DMS 273 (cell line): Measurements from ENCODE around the gene CCDC88C.

Experiments
- DNase-seq: peaks from one replicate; lab custom pipeline; 2025; ENCODE audit not compliant: unreplicated experiment; lab: John Stamatoyannopoulos, UW

CCDC88C gene

DNA sequence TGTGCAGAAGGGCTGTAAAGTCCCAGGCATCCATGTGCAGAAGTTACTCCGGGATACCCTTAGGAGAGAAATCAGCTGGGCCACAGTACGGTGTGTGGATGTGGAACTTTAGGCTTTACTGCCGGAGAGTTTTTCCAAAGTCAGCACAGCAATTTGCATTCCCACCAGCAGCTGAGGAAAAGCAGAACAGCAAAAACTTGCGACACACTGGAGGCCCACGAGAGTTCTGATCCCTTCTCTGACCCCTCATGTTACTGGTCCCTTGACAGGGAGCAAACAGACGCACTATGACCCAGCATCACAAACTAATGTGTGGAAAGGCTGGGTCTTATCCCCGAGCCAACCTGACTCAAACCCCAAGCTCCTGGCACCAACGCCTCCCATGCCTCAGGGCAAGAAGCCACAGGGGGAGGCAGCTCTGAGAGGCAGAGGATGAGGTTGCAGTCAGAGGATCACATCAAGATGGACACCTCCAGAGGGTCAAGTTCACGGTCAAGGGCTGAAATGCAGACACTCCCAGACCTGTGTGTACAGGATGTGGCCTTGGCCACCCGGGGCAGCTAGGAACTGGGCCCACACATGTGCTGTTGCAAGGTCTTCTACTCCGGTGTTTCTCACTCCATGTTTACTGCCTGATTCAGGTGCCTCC, 38.6 kb downstream of the CCDC88C start:
- DNase-seq, result no peak

DNA sequence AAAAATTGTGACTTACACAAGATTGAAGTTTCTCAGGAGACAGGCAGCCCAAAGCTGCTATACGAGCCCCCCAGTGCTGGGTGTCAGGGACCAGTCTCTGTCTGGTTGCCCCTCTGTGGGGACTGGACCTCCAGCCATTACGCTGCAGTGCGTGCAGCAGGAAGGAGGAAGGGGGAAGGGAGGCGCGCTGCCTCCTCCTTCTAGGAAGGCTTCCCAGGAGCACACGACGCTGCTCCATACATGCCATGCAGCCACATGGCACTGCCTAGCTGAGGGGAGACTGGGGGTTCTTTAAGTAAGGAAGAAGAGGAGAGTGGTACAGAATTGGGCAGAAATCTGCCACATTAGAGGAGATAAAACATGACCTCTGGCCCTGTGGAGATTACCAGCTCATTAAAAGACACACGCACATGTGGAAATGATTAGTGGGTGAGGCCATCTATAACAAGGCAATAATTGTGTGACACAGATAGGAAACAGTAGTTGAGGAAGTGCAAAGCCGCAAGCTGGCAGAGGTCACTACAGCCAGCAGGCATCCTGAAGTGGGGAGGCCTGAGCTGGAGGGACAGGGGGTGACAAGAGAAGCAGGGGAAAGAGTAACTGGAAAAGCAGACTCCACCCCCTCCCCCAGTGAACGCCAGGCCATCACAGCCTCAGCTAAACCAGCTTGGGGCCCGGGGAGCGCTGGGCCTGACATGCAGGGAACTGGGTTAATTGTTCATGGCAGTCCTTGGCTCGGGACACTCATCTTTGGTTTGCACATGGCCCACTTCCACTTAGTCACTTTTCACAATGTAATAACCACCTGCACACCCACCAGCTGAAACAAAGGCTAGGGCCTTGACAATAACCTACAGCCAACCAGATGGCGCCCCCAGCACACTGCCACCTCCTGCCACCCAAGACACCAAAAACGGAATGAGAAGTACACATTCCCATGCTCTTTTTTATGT, 39.6 kb downstream of the CCDC88C start:
- peak; percentile 19 for DNase-seq

DNA sequence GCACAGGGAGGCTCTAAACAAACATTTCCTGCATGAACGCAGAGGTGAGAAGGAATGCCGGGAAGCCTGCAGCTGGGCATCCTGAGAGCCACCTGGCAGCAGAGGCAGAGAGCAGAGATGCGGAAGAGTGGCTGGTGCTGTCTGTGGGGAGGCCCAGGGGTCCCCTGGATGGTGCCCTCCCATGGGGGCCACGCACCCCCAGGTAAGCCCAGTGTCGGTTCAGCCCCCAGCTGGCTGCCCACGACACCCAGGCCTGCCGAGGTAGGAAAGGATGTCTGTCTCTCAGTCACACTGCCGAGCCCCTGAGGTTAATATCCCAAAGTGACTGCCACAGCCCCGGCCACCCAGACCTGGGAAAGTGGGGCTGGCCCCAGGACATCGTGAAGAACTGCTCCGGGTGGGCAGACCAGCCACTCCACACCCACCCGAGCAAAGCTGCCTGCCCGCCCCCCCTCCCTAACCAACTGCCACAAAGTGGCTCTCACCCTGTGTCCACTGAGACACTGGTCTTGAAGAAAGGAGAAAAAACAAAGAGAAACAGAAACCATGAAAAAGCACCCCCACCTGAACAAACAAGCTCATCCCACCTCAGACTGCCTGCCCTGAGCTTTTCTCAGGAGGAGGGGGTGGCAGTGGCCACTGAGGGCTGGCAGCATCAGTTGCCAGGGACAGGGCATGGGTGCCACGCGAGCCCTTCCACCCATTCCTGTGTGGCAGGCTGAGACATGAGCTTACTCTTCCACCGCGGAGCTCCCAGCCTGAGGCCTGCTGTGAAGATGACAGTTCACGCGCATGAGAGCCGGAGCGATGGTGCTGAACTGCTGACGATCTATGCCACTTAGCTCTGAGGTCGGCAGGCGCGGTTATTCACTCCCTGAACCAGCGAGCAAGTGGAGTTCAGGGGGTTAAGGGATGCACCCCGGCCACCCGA, 40.8 kb downstream of the CCDC88C start:
- DNase-seq, result peak; percentile 33

DNA sequence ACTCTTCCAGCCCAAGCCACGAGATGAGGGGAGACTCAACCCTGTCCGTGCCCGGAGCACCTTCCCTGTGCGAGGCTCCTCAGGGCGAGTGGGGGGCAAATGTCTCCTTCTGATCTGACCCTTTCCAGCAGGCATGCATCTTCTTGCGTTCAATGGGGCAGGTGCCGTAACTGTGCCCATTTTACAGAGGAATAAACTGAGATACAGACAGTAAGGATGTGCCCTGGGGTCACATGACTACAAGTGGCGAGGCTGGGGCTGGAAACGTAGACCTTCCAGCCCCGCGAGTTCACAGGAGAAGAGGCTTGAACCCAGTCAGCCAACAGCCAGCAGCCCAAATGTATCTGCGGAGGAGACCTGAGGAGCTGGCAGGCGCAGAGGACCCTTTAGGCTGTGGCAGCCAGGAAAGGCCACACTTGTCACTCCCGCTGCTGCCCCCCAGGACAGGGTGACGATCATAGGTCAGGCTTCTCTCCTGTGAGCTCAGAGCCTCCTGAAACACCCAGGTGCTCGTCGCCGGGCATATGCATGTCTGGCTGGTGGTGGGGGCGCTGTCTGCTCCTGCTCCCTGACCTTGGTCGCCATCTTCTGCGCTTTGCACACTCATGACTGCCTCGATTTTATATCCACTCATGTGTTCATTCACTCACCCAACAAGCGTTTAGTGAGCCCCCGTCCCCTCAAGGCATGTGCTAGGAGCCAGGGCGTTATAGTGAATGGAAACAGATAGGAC, 41.7 kb downstream of the CCDC88C start:
- no peak for DNase-seq

DNA sequence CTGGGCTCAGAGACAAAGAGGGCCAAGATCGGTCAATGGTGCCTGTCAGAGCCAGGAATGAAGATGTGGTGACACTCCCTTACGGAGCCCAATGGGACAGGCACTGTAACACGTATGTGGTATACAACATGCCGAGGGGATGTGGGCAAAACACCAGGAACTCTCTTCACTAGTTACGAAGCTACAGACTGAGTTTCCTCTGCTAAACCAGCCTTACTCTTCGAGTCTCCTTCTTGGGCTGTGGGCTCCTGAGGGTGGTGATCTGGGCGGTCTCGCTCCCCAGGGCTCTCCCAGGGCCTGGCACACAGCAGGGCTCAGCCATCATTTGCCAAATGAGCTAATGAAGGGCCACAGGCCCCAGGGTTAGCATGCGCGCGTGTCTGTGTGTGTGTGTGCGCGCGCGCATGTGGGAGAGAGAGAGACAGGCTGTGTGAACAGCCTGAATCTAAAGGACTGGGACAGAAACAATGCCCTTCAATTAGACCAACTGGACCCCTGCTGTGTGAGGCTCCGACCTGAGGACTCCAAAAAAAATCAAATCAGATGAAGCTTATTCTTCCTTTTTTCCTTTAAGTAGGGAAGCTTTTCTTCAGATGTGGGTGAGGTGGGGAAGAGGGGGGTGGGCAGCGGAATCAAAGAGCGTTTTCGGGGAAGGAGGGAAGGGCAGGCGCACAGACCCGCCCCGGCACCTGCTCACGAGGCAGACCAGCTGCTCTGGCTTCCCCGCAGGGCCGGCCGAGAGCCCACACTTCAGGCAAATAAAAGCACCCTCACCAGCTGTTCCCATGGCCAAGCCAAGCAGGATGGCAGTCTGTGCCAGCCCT, 42.5 kb downstream of the CCDC88C start:
- DNase-seq, result peak; percentile 98

DNA sequence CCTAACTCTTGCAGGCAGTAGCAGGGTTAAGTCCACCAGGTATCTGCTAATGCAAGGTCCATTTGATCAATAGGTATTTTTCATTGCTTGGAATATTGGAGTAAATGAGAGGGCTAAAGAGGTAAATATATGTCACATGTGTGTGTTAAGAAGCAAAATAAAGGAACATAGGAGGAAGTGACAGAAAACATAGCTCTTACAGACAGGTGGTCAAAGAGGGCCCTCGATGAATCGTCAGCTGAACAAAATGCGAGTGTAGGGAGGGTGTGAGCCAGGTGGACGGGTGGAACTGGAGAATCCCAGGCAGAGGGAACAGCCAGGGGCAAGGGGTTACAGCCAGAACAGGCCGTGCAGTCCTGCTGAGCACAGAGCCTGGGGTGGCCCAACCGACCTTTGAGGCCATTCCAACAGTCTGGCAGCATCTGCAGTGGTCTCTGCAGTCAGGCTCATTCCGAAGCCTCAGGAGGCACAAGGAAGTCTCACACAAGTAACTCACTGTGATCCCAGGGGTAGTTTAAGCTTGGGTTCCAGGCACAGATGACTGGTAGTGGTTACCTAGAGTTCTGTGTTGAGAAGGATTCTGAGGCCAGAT, 43.2 kb downstream of the CCDC88C start:
- DNase-seq, result peak; percentile 35

DNA sequence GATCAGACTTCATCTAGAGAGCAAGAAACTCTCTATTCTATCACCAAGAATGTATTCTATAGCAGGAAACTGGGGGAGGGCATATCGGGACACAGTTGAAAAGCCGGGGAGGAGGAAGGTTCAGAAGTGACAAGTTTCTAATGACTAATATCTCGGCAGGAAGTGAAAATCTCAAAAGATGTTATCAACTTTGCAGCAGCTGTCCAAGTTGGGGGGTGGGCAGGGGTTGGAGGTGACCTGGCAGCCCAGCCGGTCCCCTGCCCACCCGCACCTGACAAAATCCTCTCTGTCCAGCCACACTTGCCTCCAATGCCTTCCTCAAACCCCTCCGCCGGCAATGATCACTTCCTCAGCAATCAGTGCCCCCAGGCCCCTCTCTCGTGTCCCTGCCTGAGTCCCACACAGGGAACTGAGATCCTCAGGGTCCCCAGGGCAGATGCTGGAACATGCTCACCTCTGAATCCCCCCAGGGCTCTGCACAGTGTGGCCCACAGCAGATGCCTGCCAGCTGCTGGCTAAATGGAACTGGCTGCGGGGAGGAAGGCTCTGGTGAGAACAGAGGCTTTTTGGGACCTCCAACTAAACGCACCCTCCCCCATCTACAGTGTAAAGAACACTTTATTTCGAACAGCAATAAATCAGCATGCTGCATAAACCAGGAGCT, 43.9 kb downstream of the CCDC88C start:
- peak; percentile 74 for DNase-seq

DNA sequence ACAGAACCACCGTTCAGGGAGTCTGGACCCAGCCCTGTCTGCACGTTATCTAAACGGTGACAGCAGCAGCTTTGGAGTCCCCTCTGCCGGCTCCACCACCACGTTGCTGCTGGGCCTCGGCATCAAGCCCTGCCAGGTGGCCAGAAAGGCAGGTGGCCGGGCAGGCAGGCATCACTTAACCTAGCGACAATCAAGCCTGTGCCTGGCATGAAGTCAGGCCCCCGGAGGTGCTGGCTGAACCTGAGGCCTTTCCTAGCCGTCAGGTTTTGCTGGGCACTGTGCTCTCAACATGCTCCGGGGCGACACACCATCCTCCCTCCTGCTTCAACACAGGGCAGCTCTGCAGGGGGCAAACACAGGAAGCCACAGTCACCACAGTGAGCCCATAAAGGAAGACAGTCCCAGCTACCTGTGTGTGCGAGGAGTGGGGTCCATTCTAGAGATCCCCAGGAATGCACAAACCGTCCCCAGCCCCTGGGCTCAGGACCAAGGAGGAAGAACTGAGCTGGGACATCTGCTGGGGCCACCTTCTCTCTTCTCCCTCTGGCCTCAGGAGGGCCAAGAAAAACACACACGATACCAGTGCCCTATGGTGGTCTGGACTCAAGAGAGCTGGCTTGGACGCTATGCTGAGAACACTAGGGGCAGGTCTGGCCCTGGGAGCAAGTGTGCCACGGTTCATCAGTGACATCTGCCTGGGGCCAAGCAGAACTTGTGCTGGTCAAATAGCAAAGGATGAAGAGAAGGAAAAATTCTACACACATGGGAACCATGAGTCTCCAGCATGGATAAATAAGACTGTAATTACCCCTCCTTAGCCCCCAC, 44.7 kb downstream of the CCDC88C start:
- peak; percentile 60 for DNase-seq

DNA sequence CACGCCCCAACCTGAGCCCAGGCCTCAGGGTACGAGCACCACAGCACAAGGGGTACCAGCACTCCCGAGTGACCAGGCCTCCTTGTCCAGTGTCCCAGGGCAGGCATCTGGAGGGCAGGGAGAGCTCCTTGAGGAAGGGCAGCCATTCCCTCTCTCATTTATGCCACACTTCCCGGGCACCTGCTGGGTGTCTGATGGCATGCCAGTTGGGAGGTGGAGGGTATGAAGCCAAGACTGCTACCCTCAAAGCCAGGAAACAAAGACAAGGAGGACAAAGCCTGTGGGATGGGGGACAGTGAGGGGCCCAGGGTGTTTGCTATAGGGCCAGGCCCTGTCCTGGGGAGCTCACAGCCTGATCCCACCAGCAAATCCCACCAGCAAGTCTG, 45.6 kb downstream of the CCDC88C start:
- DNase-seq, result no peak

DNA sequence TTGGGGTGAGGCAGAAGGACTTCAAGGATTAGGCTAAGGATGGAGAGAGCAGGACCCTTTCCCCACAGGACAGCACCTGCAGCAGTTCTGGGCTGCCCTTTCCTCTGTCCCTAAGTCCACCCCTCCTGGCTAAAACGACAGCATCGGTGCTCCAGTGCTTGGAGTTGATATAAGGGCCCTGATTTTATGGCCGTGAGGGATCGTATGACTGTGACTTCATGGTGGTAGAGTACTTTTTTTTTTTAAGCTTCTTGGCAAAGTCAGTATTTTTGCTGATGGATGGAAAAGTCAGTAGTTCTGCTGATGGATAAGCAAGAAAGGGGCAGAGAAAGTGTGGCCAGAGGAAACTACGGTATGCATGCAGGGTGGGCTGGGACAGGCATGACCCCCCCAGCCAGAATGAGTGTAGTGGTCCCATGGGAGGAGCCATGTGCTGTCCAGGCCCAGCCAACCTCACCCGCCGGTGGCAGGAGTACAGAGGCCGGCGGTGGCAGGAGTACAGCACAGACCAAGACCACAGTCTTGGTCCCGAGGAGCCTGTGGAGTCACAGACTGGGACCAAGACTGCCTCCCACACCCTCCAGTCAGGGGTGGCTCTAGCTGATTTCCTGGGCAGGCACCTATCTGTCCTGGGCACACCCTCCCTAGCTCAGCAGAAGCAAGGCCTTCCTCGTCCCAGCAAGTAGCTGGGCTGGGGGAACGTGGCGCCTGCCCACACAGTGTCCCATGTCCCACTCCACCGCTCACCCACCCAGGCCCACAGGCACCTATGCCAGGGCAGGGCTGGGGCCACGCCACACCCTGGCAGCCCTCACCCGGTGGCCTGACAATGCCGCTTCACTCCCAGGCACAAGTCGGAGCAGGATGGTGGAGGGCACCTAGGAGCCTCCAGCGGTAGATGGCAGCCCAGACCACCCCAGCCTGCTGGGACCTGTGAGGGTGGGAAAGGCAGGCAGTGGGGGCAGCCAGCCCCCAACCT, 46.3 kb downstream of the CCDC88C start:
- DNase-seq, result peak; percentile 30

DNA sequence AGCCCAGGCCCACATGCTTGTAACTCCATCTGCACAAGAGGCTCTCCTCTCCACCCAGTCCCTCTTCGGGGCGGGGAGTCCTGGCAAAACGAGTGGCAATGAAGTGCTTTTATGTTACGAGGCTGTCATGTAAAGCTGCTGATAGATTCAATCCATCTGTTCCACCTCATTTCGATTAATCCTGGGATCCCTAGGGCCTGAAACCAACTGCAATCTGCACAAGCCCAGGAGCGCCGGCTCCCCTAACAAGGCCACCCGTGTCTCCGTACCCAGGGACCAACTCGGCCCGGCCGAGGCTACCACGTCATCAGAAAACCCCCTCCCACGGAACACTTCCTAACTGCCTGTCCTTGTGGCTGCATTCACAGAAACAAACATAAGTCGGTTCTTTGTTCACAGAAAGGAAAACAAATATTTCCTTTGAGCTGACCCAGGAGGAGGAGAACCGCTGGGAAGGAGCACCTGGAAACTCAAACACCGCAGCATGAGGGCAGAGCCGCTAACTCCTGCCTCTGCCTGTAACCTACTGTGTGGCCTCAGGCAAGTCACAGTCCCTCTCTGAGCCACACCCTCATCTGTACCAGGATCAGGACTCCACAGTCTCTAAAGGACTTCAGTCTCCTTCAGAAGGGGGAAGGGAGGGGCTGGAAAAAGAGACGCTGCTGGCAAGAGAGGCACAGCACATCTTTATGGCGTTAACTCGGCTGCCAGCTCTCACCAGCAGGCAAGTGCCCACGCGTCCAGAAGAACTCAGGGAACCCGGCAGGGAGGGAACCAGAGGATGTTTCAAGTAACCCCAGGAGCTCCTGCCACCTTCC, 47.8 kb downstream of the CCDC88C start:
- DNase-seq, result peak; percentile 92

DNA sequence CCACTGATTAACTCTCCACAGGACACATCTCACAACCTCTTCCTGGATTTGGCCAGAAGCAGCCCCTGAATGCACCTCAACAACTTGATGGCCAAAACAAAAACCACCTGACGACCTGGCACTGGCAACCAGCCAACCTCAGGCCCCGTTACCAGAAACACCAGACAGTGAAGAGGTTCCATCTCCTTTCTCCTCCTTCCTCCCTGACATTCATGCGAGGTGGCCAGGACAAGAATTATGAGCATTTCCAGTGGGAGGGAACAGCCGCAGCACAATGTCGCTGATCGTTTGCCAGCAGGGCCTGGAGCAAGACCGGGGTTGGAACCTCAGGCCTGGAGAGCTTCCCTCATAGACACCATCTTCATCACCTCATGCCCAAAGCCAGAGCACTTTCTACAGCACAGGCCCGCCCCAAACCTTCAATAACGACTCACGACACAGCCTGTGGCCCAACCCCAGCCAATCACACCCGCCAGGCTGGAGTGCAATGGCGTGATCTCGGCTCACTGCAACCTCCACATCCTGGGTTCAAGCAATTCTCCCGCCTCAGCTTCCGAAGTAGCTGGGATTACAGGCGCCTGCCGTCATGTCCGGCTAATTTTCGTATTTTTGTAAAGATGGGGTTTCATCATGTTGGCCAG, 48.7 kb downstream of the CCDC88C start:
- no peak for DNase-seq

DNA sequence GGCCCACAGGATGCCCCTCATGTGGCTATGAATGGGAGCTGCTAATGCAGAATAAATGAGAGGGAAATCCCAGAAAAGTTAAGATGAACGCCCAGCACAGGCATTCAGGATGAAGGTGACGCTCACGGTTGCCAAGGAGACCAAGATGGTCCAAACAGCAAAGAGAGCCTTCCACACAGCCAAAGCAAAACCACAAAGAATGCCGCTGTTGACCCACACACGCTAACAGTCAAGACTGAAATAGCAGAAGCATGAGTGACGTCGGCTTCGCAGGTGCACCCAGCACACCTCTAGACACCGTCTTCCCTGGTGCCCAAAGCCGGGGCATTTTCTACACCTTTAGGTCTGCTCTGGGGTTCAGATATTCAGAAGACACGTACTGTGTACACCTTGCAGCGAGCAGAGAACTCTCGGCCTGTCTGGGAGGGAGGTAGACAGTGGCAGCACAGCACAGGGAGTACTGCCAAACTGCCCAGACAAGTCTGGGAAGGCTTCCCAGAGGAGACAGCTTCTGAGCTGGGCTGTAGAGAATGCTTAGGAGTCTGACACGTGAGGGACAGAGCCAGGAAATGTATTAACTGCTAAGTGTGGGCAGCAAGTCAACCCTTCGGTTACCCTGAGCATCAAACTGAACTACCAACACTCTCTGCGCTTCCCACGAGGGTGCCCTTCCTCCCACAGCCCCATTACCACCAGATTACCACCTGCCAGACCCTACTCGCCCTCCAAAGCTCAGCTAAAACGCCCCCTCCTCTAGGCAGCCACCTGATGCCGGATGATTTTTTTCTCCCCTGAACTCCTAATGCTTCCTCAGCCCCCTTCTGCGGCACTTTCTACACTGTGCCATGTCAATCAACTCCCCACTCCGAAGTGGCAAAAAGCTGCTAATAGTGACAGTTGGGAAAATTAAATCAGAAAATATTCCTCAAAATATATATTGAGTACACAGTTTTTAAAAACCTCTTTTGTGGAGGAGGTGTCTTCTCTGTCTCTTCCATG, 50.1 kb downstream of the CCDC88C start:
- DNase-seq, result no peak

DNA sequence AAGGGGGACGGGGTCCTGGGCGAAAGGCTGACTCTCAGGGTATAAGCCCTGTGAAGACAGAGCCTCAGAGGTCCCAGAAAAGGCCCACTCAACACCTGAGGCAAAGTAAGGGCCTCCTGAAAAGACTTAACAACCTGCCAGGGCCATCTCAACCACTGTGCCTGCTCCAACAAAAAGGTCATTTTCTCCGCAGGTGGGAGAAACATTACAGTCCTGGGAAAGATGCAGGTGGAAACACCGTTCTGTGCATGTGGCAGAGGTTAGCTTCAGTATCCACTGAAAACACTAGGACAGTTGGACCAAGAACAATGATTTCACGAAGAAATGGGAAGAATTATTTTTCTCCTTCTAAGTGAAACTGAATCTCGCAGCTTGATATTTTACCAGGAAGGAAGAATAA, 50.9 kb downstream of the CCDC88C start:
- DNase-seq, result no peak
